Frontal cortex (tissue), 4 donors: Measurements from ENCODE around the gene PAK1. TPM values are rescaled to one million over a fixed set of nuclear protein-coding genes. Genes with fewer than 3 reads are reported as not detected.
"Not testable (repeated sequence)": the region's sequence is repeated elsewhere in the genome, so short reads cannot be mapped to it uniquely, and the experiment has no call there.

Experiments used
- DNase-seq, 2 donors: peaks; one replicate each; pipeline ENCODE4 v3.0.0; 2012; ENCODE audit warnings: low spot score in 2 of 2
- FAIRE-seq: peaks from 2 replicates; lab custom pipeline; 2012; peaks lifted over from hg19 to GRCh38; lab: Jason Lieb, UNC
- total RNA-seq: library from RNA; depleted of rRNA; stranded (reverse); fragments of >200 nt; gene quantifications from one replicate; pipeline ENCODE4 v1.2.3, GENCODE V29; 2014
- donor health status: control.
- donor health status: control.
- donor health status: control.

The PAK1 gene
- total RNA-seq, 1 donor from 2014 or later = 56.7 TPM

DNA sequence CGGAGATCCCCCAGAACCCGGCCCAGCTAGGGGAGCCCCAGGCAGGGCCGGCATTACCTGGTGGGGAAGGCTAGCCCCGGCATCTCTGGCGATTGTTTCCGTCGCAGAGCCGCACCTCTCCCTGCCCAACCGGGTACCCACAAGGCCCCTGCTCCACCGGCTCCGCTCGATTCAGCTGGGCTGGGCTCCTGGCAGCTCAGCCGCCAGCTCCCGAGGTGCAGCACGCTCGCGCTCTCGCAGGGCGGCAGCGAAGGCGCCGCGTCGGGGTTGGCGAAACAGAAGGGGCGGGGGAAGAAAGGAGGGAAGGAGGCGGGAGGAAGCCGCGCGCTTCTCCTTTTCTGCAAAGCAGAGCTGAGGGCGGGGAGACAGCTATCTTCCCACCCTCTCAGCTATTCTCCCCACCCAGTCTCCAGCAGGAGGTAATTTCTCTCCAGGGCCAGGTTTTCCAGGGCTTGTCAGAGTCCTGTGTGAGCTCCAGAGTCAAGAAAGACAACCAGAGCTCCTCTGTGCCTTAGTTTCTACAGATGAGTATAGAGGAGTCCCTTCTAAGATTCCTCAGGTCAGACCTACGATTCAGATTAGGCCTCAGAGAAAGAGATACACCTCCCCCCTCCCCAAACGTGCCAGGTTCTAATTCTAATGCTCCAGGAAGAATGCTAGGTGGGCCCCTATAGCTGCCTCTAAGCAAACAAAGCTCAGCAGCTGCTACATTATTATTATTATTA lies 62.0 kb downstream of the PAK1 start:
- DNase-seq (peak; percentile 22 to 55), FAIRE-seq (no peak)

DNA sequence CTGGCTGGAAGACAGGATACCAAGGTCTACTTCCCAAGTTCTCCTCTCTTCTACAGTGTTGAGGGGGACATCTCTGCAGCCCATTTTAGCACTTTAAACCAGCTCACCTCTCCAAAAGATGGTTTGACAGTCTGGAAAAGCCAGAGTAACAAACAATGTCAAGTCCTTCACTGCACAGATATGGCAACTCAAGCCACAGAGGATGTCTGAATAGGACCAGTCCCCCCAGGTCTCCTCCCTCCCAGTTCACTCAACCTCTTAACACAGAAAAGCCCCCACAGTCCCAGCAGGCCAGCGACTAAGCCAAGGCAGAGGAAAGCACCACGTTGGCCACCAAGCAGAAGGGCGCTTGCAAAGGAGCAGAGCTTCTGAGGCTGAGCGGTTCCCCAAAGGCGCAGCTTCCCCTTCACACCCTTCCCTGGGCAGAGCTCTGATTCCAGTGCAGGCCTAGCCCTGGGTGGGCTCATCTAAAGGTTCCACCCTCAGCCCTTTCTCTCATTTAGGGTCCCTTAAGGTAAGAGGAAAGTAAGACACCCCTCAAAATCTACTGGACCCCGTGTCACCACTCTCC lies 62.7 kb downstream of the PAK1 start:
- FAIRE-seq = no peak
- DNase-seq = peak in 1 of 2 donors; percentile 15

DNA sequence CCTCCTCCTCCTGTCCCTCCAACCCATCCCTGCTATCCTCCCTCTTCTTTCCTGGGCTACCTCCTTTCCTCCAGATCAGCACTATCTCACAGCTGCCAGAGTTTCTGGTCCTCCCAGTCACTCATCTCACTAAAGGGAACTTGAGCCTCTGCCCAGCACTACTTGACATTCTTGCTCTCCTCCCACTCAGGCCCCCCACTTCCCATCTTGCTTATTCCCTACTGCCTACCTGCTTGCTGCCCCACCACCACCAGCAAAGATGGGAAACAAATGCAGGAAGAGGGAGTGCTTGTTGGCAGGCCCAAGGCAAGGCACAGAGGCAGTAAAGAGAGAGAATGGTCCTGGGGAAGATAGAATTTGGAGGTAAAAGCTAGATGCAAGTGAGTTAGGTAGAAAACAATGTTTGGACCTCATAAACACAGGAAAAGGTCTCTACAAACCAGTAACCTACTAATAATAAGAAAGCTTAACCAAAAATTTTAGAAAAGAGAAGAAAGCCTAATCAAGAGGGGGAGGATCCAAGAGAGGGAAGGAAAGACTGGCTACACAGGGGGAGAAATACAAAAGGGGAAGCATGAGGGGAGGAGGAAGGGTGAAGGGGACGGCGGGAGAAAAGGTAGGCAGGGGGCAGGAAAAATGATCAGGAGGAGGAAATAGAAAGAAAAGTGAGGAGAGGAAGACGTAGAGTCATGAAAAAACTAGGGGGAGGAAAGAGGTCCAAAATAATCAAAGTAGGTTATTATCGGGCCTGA lies 63.6 kb downstream of the PAK1 start:
- no peak for FAIRE-seq

DNA sequence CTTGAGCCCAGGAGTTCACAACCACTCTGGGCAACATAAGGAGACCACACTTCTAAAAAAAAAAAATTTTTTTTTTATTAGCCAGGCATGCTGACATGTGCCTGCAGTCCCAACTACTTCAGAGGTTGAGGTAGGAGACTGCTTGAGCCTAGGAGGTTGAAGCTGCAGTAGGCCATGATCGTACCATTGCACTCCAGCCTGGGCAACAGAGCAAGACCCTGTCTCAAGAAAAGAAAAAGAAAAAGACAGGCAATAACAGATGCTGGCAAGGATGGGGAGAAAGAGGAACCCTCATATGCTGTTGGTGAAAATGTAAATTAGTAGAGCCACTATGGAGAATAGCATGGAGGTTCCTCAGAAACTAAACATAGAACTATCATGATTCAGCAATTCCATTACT lies 64.8 kb downstream of the PAK1 start:
- no peak for DNase-seq
- FAIRE-seq = no peak

More for the DNA sequence above, 63.6 kb downstream of the PAK1 start:
- DNase-seq = no peak

DNA sequence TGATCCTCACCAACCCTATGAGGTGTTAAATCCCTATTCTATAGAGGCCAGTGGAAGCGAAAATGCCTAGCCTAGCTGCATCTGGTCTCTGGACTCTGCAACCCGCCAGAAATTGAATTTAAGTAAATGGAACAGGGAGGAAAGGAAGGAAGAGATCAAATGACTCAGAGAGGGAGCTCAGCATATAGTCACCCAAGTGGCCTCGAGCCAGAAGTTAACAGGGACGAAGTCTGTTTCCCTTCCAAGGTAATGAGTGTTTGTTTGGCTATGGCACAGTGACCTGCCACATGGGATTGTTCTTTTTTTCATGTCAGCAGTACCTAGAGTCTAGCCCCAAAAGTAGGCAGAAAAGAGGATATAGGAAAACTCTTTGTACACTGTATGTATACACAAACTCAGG lies 66.3 kb downstream of the PAK1 start:
- no peak for DNase-seq
- FAIRE-seq = no peak

GRCh38 chr11:77406396-77406795 lies 67.5 kb downstream of the PAK1 start:
- FAIRE-seq (no peak), DNase-seq (no peak)

GRCh38 chr11:77403211-77403610 lies 70.7 kb downstream of the PAK1 start:
- DNase-seq = no peak
- FAIRE-seq = no peak

DNA sequence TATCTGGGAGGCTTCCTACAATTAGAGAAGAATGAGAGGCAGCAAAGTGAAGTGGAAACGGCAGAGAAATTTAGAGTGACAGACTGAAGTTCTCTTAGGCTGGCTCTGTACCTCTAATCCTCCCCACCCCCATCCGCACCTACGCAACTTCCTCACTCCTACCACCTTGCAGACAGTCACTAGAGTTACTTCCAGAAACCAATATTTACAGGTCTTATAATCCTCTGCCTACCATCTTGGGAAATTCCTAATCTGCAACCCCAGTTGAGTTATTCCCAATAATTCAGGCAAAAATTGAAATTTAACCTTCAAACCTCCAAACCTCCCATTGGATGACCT lies 71.7 kb downstream of the PAK1 start:
- FAIRE-seq (no peak), DNase-seq (no peak)

DNA sequence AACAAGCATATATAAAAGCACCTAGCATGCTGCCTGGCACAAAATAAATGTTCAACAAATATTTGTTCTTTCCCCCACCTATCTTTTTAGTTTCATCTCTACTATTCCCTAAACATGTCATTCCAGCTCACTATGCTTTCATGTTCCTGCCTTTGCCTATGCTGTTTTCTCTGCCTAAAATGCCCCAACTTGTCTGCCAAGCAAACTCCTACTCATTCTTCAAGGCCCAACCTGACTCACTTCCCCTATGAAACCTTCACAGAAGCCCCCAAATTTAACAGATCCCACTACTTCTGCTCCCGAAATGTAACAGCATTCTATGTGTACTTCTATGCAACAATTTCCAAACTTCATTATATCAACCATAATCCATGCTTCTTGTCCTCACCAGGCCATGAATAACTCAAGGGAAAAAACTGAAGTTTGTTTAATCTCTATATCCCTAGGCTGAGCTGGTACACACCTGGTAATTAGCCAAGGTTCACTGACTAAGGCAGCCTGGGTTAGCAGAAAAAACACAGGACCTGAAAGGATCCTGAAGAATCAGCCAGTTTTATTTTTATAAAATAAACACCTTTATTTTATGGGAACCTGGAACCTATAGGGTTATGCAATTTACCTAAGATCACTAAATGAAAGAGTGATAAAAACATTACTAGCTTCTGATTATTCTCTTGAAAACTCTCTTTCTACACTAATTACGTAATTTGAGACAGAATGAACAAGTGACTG lies 72.2 kb downstream of the PAK1 start:
- FAIRE-seq = no peak
- DNase-seq = no peak

DNA sequence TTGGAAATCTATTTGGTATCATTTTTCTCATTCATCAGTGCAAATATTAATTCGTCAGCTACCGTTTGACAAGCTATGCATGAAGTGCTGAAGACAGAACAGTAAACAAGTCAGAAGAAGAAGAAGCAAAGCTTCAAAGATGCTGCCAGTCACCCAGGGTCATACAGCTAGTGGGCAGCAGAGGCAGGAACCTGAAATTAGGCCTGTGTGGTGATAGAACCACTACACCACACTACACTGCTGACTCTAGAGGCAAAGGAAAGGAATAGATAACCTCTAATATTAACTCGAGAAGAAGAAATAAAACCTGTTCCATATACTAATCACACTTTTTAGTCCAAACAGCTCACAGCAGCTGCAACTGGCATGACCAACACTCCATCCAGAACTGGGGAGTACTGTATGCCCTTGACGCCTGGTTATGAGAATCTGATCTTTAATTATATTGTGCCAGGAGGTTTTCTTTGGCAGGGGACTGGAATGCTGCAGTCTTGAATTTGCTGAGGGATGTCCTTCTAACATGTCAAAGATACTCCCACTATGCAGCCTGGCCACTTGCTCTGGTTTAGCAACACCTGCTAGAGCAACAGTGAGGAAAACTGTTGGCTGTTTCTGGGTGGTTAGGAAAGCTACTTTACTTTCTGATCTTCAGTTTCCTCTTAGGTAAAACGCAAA lies 73.0 kb downstream of the PAK1 start:
- FAIRE-seq (no peak), DNase-seq (no peak)

DNA sequence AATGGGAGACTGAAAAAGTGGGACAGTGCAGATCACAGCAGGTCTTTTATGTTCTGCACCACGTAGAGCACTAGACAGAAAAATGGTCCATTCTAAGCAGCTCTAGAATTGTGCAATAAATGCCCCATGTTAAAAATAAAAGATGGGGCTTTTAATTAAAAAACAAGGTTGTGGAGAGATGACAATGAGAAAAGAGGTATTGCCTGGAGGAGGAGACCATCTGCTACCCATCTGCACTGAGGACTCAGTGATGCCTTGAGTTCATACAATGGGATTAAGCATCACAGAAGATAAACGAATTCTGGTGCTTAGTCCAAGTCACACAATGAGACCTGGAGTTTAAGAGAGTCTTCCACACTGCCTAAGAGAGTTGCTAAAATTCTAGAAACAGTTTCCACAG lies 73.6 kb downstream of the PAK1 start:
- no peak for FAIRE-seq
- DNase-seq = no peak

DNA sequence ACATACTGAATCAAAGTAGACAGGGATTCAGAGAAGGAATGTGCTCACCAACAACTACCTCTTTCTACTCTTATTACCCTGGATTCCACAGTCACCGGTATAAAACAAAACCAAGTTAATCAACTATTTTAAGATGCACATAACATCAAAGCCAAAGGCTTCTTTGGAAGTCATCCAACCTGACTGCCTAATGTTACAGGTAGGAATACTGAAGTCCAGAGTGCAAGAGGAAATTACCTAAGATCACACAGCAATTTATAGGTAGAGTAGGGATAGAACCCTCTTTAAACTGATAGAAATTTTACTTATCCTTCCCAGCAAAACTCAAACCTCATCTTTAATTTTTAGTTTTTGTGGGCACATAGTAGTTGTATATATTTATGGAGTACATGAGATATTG lies 76.3 kb downstream of the PAK1 start:
- DNase-seq (no peak), FAIRE-seq (no peak)

GRCh38 chr11:77396911-77397310 lies 77.0 kb downstream of the PAK1 start:
- FAIRE-seq (no peak), DNase-seq (no peak)

GRCh38 chr11:77396305-77396704 lies 77.6 kb downstream of the PAK1 start:
- no peak for FAIRE-seq
- no peak for DNase-seq

DNA sequence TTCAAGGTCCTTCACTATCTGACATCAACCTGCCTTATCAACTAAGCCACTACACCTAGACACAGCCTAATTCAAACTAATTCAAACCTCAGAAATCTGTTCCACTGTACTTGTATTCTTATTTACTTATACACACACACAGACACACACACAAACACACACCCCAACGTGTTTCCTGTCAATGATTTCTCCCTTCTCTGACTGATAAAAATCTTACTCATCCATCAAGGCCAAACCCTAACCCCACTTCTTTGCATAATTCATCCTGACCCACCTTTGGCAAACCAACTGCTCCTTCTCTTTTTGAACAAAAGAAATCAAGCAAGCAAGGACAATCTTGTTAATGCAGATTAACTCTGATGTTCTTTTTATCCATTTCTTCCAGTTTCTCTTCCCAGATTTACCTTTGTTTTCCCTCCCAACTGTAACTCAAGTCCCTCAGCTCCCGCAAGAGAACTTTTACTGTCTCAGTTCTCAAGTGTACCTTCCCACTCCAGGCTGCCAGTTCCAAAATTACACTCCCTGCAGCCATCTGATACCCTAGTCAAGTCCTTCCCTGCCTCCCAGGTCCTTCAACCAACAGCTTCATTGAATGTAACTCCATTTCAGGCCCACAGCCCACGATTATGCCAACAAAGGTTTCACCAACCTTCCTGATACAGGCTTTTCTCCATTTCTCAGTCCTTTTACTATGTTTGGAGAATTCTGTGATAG lies 78.3 kb downstream of the PAK1 start:
- no peak for DNase-seq
- no peak for FAIRE-seq

DNA sequence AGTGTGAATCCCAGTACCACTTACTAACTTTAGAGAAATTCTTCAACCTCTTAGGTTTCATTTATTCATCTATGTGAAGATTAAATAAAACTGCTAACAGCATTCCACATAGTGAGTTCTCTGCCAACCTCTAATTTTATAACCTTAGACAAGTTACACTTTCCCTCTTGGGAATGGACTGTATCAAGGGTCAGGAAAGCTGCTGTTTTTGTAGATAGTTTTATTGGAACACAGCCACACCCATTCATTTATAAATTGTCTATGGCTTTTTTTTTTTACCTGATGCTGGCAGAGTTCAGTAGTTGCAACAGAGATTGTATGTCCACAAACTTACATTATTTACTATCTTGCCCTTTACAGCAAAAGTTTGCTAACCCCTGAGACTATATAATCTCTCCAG lies 81.1 kb downstream of the PAK1 start:
- FAIRE-seq (no peak), DNase-seq (no peak)

GRCh38 chr11:77387701-77388100 lies 86.2 kb downstream of the PAK1 start:
- no peak for FAIRE-seq
- no peak for DNase-seq

GRCh38 chr11:77386178-77386577 lies 87.7 kb downstream of the PAK1 start:
- DNase-seq (no peak), FAIRE-seq (no peak)

- FAIRE-seq, DNase-seq: not testable (repeated sequence)
Measured at GRCh38 chr11:77385255-77385771, 88.6 kb downstream of the PAK1 start.
